ENCODE results near the gene MIAT.
A peak's percentile ranks its signal among the peaks of the same experiment; 100 is the strongest.

Gene MIAT

GRCh38 chr22:26634189-26634588, 23.2 kb upstream of the MIAT start:
- H3K36me3 ChIP-seq (ENCODE audit: control insufficient read depth, insufficient read depth, low read length), result no peaks in the 10 kb centered on the region
- no peaks in the 10 kb centered on the region for H3K27me3 ChIP-seq (replicated peaks; ENCODE audit: control insufficient read depth, insufficient read depth, low read length)
- no peak for DNase-seq (ENCODE audit: extremely low read depth, insufficient read length)
- H3K4me3 ChIP-seq (replicated peaks; ENCODE audit: low read depth, low read length), result no peak overlapping the region
- TF ChIP-seq CTCF (IDR thresholded peaks at IDR 0.05; ENCODE audit: insufficient read depth, low read length, poor library complexity, severe bottlenecking), result no peak

- no peak overlapping the region for H3K4me3 ChIP-seq (replicated peaks; ENCODE audit: low read depth, low read length)
- H3K27me3 ChIP-seq (replicated peaks; ENCODE audit: control insufficient read depth, insufficient read depth, low read length), result no peaks in the 10 kb centered on the region
- TF ChIP-seq CTCF (IDR thresholded peaks at IDR 0.05; ENCODE audit: insufficient read depth, low read length, poor library complexity, severe bottlenecking), result no peak
- H3K36me3 ChIP-seq (ENCODE audit: control insufficient read depth, insufficient read depth, low read length), result no peaks in the 10 kb centered on the region
- DNase-seq (ENCODE audit: extremely low read depth, insufficient read length), result no peak
Observed at GRCh38 chr22:26635117-26635516, 22.3 kb upstream of the MIAT start.

- Histone ChIP-seq H3K4me3 (replicated peaks; ENCODE audit: low read depth, low read length) (no peak overlapping the region), H3K27me3 (replicated peaks; ENCODE audit: control insufficient read depth, insufficient read depth, low read length) (no peaks in the 10 kb centered on the region), H3K36me3 (ENCODE audit: control insufficient read depth, insufficient read depth, low read length) (no peaks in the 10 kb centered on the region)
- no peak for TF ChIP-seq CTCF (IDR thresholded peaks at IDR 0.05; ENCODE audit: insufficient read depth, low read length, poor library complexity, severe bottlenecking)
- no peak for DNase-seq (ENCODE audit: extremely low read depth, insufficient read length)
Observed at GRCh38 chr22:26636296-26636695, 21.1 kb upstream of the MIAT start.

GRCh38 chr22:26642465-26643417, 14.6 kb upstream of the MIAT start:
- TF ChIP-seq CTCF (IDR thresholded peaks at IDR 0.05; ENCODE audit: insufficient read depth, low read length, poor library complexity, severe bottlenecking), result peak; percentile 59
- no peaks in the 10 kb centered on the region for H3K27me3 ChIP-seq (replicated peaks; ENCODE audit: control insufficient read depth, insufficient read depth, low read length)
- H3K4me3 ChIP-seq (replicated peaks; ENCODE audit: low read depth, low read length), result no peak overlapping the region
- DNase-seq (ENCODE audit: extremely low read depth, insufficient read length), result peak; percentile 62
- H3K36me3 ChIP-seq (ENCODE audit: control insufficient read depth, insufficient read depth, low read length), result no peaks in the 10 kb centered on the region

- Histone ChIP-seq H3K27me3 (replicated peaks; ENCODE audit: control insufficient read depth, insufficient read depth, low read length) (no peaks in the 10 kb centered on the region), H3K36me3 (ENCODE audit: control insufficient read depth, insufficient read depth, low read length) (no peaks in the 10 kb centered on the region), H3K4me3 (replicated peaks; ENCODE audit: low read depth, low read length) (no peak overlapping the region)
- no peak for DNase-seq (ENCODE audit: extremely low read depth, insufficient read length)
- no peak for TF ChIP-seq CTCF (IDR thresholded peaks at IDR 0.05; ENCODE audit: insufficient read depth, low read length, poor library complexity, severe bottlenecking)
Observed at GRCh38 chr22:26643418-26644100, 13.8 kb upstream of the MIAT start.

Data from GM06990 (cell line).